CD4-positive, alpha-beta T cell treated with Interleukin-17A for 4 hours (primary cell): ENCODE data around the gene TCF12.

Experiments
- DNase-seq: peaks from one replicate; pipeline ENCODE4 v3.0.0-alpha.2; 2020; ENCODE audit warnings: mixed read lengths

The TCF12 gene

GRCh38 chr15:57183614-57184344, 265.3 kb downstream of the TCF12 start:
- no peak for DNase-seq

GRCh38 chr15:57184502-57184901, 266.1 kb downstream of the TCF12 start:
- no peak for DNase-seq

GRCh38 chr15:57185507-57186074, 267.1 kb downstream of the TCF12 start:
- DNase-seq, result no peak

- no peak for DNase-seq
Observed at GRCh38 chr15:57189466-57189865, 271.0 kb downstream of the TCF12 start.

- DNase-seq, result no peak
Observed at GRCh38 chr15:57190208-57190607, 271.8 kb downstream of the TCF12 start.

GRCh38 chr15:57193161-57193560, 274.7 kb downstream of the TCF12 start:
- no peak for DNase-seq

GRCh38 chr15:57195326-57195725, 276.9 kb downstream of the TCF12 start:
- DNase-seq, result no peak

GRCh38 chr15:57196865-57197264, 278.4 kb downstream of the TCF12 start:
- DNase-seq, result no peak

GRCh38 chr15:57198131-57198530, 279.7 kb downstream of the TCF12 start:
- DNase-seq, result no peak

GRCh38 chr15:57198654-57199291, 280.3 kb downstream of the TCF12 start:
- DNase-seq, result no peak

GRCh38 chr15:57201578-57201977, 283.1 kb downstream of the TCF12 start:
- DNase-seq, result no peak

GRCh38 chr15:57203906-57204305, 285.5 kb downstream of the TCF12 start:
- DNase-seq, result no peak

- no peak for DNase-seq
Observed at GRCh38 chr15:57205027-57205855, 286.8 kb downstream of the TCF12 start.

GRCh38 chr15:57205996-57206395, 287.6 kb downstream of the TCF12 start:
- DNase-seq, result no peak

- DNase-seq, result no peak
Observed at GRCh38 chr15:57213862-57214261, 295.4 kb downstream of the TCF12 start.

GRCh38 chr15:57215326-57215725, 296.9 kb downstream of the TCF12 start:
- no peak for DNase-seq

GRCh38 chr15:57215881-57216280, 297.4 kb downstream of the TCF12 start:
- DNase-seq, result no peak

GRCh38 chr15:57216288-57216687, 297.8 kb downstream of the TCF12 start:
- DNase-seq, result no peak

- DNase-seq, result no peak
Observed at GRCh38 chr15:57217778-57218598, 299.5 kb downstream of the TCF12 start.

GRCh38 chr15:57218826-57219576, 300.6 kb downstream of the TCF12 start:
- no peak for DNase-seq

- no peak for DNase-seq
Observed at GRCh38 chr15:57220205-57220604, 301.8 kb downstream of the TCF12 start.

GRCh38 chr15:57221134-57221533, 302.7 kb downstream of the TCF12 start:
- DNase-seq, result no peak
